ENCODE data around the gene ADGRD1.

DNA sequence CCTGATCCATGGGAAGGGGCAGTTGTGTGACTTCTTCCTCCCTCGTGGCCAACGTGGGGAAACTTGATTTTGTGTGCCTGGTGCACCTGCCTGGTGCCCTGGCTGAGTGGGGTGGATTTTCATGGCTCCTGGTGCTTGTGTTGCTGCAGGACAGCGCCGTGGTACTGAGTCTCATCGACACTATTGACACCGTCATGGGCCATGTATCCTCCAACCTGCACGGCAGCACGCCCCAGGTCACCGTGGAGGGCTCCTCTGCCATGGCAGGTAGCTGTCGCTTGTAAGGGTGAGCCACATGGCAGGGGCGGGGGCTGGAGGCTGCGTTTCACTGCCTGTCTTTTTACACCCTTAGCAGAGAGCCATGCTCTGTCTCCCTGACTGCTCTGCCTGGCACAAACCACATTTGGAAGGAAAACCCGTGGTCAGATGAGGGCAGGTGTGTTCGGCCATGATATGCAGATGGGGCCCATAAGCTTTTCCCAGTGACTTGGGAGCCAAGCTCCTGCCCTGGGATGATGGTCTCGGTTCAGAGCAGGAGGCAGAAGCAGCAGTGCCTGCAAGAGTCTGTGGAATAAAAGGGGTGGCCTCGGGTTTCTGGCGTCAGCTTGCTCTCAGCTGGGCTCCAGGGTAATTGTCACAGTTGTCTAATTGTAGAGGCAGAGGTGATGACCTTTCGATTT is 49.5 kb downstream of the ADGRD1 start:
- no peak for TF ChIP-seq EP300 (IDR thresholded peaks at IDR 0.05)
- TF ChIP-seq, protein P1, sequence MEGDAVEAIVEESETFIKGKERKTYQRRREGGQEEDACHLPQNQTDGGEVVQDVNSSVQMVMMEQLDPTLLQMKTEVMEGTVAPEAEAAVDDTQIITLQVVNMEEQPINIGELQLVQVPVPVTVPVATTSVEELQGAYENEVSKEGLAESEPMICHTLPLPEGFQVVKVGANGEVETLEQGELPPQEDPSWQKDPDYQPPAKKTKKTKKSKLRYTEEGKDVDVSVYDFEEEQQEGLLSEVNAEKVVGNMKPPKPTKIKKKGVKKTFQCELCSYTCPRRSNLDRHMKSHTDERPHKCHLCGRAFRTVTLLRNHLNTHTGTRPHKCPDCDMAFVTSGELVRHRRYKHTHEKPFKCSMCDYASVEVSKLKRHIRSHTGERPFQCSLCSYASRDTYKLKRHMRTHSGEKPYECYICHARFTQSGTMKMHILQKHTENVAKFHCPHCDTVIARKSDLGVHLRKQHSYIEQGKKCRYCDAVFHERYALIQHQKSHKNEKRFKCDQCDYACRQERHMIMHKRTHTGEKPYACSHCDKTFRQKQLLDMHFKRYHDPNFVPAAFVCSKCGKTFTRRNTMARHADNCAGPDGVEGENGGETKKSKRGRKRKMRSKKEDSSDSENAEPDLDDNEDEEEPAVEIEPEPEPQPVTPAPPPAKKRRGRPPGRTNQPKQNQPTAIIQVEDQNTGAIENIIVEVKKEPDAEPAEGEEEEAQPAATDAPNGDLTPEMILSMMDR (IDR thresholded peaks at IDR 0.05) = no peak
